Activated naive CD8-positive, alpha-beta T cell (primary cell): ENCODE results near the gene SHD.

ENCODE experiments used
- H3K27ac Mint-ChIP-seq: one replicate; pipeline ENCODE4 v1.8.0; 2021; ENCODE audit warnings: mixed read lengths
- H3K27me3 Mint-ChIP-seq: one replicate; pipeline ENCODE4 v1.8.0; 2021; ENCODE audit warnings: mixed read lengths
- H3K36me3 Mint-ChIP-seq: one replicate; pipeline ENCODE4 v1.8.0; 2021; ENCODE audit warnings: mixed read lengths
- H3K4me1 Mint-ChIP-seq: one replicate; pipeline ENCODE4 v1.8.0; 2021; ENCODE audit warnings: low read depth, mixed read lengths
- H3K4me3 Mint-ChIP-seq: one replicate; pipeline ENCODE4 v1.8.0; 2021; ENCODE audit warnings: mild to moderate bottlenecking, mixed read lengths
- H3K9me3 Mint-ChIP-seq: one replicate; pipeline ENCODE4 v1.8.0; 2021; ENCODE audit warnings: low read depth, mixed read lengths

SHD gene

GRCh38 chr19:4303819-4304537, 24.9 kb downstream of the SHD start:
- Mint-ChIP-seq H3K4me3 (peak overlapping the region; percentile 73), H3K9me3 (no peaks in the 10 kb centered on the region), H3K27me3 (no peaks in the 10 kb centered on the region), H3K27ac (peak overlapping the region; percentile 22), H3K4me1 (peaks cover 33% of the 10 kb centered on the region), H3K36me3 (no peaks in the 10 kb centered on the region)

- peak within 1 kb of the TSS; percentile 22 for H3K27ac Mint-ChIP-seq
These were observed 25.6 kb downstream of the SHD start, which contains the start of gene FSD1 for GRCh38 chr19:4304538-4305256. TSS of gene FSD1 (plus strand) at chr19:4304598. CDS start at chr19:4304747, 149 bp downstream.

GRCh38 chr19:4305257-4305612, 26.2 kb downstream of the SHD start:
- Mint-ChIP-seq H3K4me1 (peaks cover 29% of the 10 kb centered on the region), H3K36me3 (no peaks in the 10 kb centered on the region), H3K27ac (no peak overlapping the region), H3K27me3 (no peaks in the 10 kb centered on the region), H3K4me3 (peak overlapping the region; percentile 65), H3K9me3 (no peaks in the 10 kb centered on the region)

More at GRCh38 chr19:4304538-4305256, 25.6 kb downstream of the SHD start, which contains the start of gene FSD1:
- Mint-ChIP-seq H3K4me3 (peak within 1 kb of the TSS; percentile 73), H3K36me3 (no peaks in the 10 kb centered on the region), H3K4me1 (peaks cover 29% of the 10 kb centered on the region), H3K9me3 (no peaks in the 10 kb centered on the region), H3K27me3 (no peaks in the 10 kb centered on the region)

- Mint-ChIP-seq H3K4me1 (peaks cover 26% of the 10 kb centered on the region), H3K4me3 (peak overlapping the region; percentile 65), H3K27me3 (no peaks in the 10 kb centered on the region), H3K36me3 (no peaks in the 10 kb centered on the region), H3K9me3 (no peaks in the 10 kb centered on the region), H3K27ac (no peak overlapping the region)
These were observed 26.6 kb downstream of the SHD start for GRCh38 chr19:4305659-4306058.

GRCh38 chr19:4310247-4311121, 31.4 kb downstream of the SHD start:
- no peaks in the 10 kb centered on the region for H3K36me3 Mint-ChIP-seq
- H3K9me3 Mint-ChIP-seq = no peaks in the 10 kb centered on the region
- H3K27ac Mint-ChIP-seq = no peak overlapping the region
- no peaks in the 10 kb centered on the region for H3K4me1 Mint-ChIP-seq
- H3K27me3 Mint-ChIP-seq = no peaks in the 10 kb centered on the region
- no peak overlapping the region for H3K4me3 Mint-ChIP-seq

- Mint-ChIP-seq H3K4me1 (no peaks in the 10 kb centered on the region), H3K9me3 (no peaks in the 10 kb centered on the region), H3K27ac (no peak overlapping the region), H3K27me3 (no peaks in the 10 kb centered on the region), H3K36me3 (no peaks in the 10 kb centered on the region), H3K4me3 (no peak overlapping the region)
These were observed 34.9 kb downstream of the SHD start for GRCh38 chr19:4313847-4314490.

GRCh38 chr19:4316956-4317355, 37.9 kb downstream of the SHD start:
- H3K27ac Mint-ChIP-seq = no peak overlapping the region
- H3K27me3 Mint-ChIP-seq = no peaks in the 10 kb centered on the region
- no peaks in the 10 kb centered on the region for H3K9me3 Mint-ChIP-seq
- no peaks in the 10 kb centered on the region for H3K36me3 Mint-ChIP-seq
- H3K4me1 Mint-ChIP-seq = no peaks in the 10 kb centered on the region
- H3K4me3 Mint-ChIP-seq = no peak overlapping the region

GRCh38 chr19:4318460-4318859, 39.4 kb downstream of the SHD start:
- H3K4me3 Mint-ChIP-seq = no peak overlapping the region
- H3K9me3 Mint-ChIP-seq = no peaks in the 10 kb centered on the region
- H3K4me1 Mint-ChIP-seq = no peaks in the 10 kb centered on the region
- no peaks in the 10 kb centered on the region for H3K27me3 Mint-ChIP-seq
- no peaks in the 10 kb centered on the region for H3K36me3 Mint-ChIP-seq
- no peak overlapping the region for H3K27ac Mint-ChIP-seq

GRCh38 chr19:4319067-4319718, 40.1 kb downstream of the SHD start:
- Mint-ChIP-seq H3K27ac (no peak overlapping the region), H3K27me3 (no peaks in the 10 kb centered on the region), H3K36me3 (no peaks in the 10 kb centered on the region), H3K4me1 (no peaks in the 10 kb centered on the region), H3K9me3 (no peaks in the 10 kb centered on the region), H3K4me3 (no peak overlapping the region)

- Mint-ChIP-seq H3K4me1 (peaks cover 2% of the 10 kb centered on the region), H3K4me3 (no peak overlapping the region), H3K9me3 (no peaks in the 10 kb centered on the region), H3K36me3 (no peaks in the 10 kb centered on the region), H3K27me3 (no peaks in the 10 kb centered on the region), H3K27ac (no peak overlapping the region)
These were observed 41.4 kb downstream of the SHD start for GRCh38 chr19:4320419-4320818.

GRCh38 chr19:4322942-4323665, 44.0 kb downstream of the SHD start:
- no peaks in the 10 kb centered on the region for H3K27me3 Mint-ChIP-seq
- H3K27ac Mint-ChIP-seq = no peak overlapping the region
- no peak overlapping the region for H3K4me3 Mint-ChIP-seq
- H3K9me3 Mint-ChIP-seq = no peaks in the 10 kb centered on the region
- peaks cover 20% of the 10 kb centered on the region for H3K4me1 Mint-ChIP-seq
- H3K36me3 Mint-ChIP-seq = no peaks in the 10 kb centered on the region

GRCh38 chr19:4323692-4324091, 44.6 kb downstream of the SHD start:
- no peak overlapping the region for H3K27ac Mint-ChIP-seq
- no peak overlapping the region for H3K4me3 Mint-ChIP-seq
- H3K4me1 Mint-ChIP-seq = peaks cover 20% of the 10 kb centered on the region
- H3K27me3 Mint-ChIP-seq = no peaks in the 10 kb centered on the region
- H3K36me3 Mint-ChIP-seq = no peaks in the 10 kb centered on the region
- H3K9me3 Mint-ChIP-seq = no peaks in the 10 kb centered on the region

- Mint-ChIP-seq H3K4me1 (peaks cover 20% of the 10 kb centered on the region), H3K9me3 (no peaks in the 10 kb centered on the region), H3K27me3 (no peaks in the 10 kb centered on the region), H3K36me3 (no peaks in the 10 kb centered on the region), H3K4me3 (no peak overlapping the region), H3K27ac (no peak overlapping the region)
These were observed 45.2 kb downstream of the SHD start for GRCh38 chr19:4324228-4324627.
